ENCODE measurements around the gene SNX14.

DNA sequence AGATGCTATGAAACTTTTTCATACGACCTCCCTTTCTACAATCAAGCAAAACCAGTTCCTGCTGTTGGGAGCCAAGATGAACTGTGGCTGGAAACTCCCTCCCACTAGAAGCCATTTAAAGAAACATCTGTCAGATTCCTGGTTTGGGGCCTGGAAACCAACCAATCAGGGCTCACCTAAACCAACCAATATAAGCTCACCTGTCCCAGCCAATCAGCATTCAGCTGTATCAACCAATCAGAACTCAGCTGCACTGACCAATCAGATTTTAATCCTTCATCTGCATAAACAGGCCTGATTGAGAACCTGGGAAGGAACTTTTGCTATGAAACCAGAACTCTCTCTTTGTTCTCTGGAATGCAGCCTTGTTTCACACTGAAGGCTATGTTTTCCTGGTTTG lies 42.4 kb downstream of the SNX14 start:
- no peak for TF ChIP-seq GATA2 (IDR thresholded peaks at IDR 0.05; ENCODE audit: low read depth, low read length)
- no peak for TF ChIP-seq GATA3 (IDR thresholded peaks at IDR 0.05; ENCODE audit: low read depth, low read length)

All from SH-SY5Y (cell line).